ENCODE results near the gene SUPT6H. TPM values are rescaled to one million over a fixed set of nuclear protein-coding genes. Genes with fewer than 3 reads are reported as not detected.

The SUPT6H gene
- total RNA-seq = 10 to 100 TPM; 66.4 to 70.2 TPM

DNA sequence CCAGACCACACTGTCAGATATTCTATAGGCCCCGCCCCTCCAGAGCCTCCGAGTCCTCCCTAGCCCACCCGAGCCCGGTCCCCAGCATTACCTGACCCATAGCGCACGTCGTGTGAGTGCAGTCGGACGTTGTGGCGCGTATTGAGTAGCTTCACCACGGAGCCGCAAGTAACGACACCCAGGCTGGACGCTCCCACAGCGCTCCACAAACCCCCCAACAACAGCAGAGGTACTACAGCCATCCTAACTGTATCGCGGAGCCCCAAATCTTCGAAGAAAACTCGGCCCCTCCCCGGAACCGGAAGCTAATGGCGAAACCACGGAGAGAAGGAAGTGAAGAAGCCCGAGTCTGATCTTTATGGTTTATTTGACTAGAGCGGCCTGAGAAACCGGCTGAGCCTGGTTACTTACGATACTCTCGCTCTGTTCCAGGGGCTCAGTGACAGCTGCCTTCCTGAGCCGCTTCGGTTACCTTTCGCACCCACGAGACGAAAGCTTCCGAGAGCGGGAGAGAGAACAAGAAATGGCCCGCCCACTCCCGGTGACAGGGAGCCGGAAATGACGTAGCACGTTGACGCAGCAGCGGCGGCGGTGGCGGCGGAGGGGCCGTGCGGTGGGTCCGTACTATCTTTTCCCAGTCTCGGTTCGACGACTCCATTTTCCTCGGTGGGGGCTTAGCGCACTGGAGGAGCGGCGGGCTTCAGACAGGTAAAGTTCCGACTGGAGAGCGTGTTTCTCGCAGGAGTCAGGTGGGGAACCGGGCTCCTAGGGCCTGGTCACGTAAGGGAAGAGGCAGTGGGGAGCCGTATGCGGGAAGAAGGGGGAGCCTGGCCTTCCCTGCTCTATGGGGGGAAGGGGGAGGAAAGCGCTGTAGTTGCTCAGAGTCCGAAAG is at the start of gene SUPT6H, which contains the start of gene SDF2:
SUPT6H (plus strand) TSS at position 571 of the 892 bp plus-strand sequence. CDS start 11,197 bp downstream, outside the sequence.
SDF2 (minus strand) TSS at position 272 of the 892 bp plus-strand sequence; CDS start at position 242, 30 bp downstream.

DNA sequence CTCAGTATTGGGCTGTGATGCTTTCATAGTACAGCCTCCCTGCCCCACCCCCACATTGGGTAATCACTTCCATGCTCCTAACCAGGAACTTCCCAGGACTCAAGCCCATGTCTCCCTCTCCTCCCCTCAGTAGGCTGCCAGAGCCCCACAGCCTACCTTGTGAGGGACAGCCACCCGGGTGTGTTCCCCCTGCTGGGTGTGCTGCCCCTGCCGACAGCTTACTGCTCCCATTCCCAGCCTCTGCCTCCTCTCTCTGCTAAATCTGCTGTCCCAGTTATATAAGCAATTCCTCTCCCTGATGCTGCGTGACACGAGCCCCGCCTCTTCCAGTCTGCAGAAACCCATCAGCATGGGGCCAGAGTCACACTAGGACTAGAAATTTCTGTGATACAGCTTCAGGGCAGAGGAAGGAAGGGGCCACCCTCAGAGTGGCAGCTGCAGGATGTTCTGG is 48.0 kb upstream of the SUPT6H start, which contains the start of gene RSKR:
RSKR (minus strand) TSS at position 255 of the 451 bp plus-strand sequence; CDS start at position 231, 24 bp downstream.

DNA sequence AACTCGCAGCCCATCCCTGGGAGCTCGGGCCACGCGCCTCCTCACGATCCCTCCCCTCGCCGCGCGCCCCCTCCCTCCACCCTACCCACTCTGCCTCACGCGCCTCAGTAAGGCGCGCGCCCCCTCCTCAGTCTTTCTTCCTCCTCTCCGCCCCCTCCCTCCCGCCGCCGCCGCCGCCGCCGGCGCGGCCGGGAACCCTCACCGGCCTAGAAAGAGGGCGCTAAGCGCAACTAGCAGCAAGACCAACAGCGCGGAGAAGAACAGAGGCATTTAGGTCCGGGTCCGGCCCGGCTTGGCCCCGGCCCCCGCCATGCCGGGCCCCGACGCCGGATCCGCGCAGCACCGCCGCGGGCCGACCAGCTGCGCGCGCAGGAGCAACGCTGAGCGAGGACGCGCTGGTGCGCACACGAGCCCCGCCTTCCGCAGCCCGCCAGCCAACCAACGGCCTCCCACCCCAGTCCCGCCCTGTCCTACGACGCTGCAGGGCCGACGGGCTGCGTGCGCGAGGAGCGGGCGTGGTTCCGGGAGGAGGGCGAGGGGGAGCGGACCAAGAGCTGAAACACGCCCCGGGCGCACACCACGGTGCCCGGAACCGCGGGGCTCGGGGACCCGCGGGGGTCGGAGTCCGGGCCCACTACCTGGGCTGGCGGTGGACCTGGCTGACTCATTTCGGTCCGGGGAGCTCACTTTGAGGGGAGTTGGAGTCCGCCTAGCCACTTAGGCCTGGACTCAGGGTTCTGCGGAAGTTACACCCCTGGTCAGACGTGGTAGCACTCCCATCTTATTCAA is 17.0 kb upstream of the SUPT6H start, which contains the start of gene BLTP2:
BLTP2 (minus strand) TSS at position 372 of the 789 bp plus-strand sequence; CDS start at position 270, 102 bp downstream.

DNA sequence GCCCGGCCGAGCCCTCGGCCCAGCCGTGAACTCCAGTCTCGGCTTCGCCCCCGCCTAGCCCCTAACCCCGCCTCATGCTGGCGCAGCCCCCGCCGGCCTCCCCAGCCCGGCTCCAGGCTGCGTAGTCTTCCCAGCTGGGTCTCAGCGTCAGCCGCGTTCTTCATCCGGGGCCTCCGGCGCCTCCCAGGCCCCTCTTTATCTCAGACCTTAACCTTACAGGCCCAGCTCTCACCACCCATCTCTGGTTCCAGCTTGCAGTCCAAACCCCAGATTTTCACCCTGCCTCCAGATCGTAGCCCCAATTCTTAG is 49.7 kb downstream of the SUPT6H start, which contains the start of gene PROCA1:
PROCA1 (minus strand) TSS at position 166 of the 309 bp plus-strand sequence. CDS start 228 bp downstream, outside the sequence.

DNA sequence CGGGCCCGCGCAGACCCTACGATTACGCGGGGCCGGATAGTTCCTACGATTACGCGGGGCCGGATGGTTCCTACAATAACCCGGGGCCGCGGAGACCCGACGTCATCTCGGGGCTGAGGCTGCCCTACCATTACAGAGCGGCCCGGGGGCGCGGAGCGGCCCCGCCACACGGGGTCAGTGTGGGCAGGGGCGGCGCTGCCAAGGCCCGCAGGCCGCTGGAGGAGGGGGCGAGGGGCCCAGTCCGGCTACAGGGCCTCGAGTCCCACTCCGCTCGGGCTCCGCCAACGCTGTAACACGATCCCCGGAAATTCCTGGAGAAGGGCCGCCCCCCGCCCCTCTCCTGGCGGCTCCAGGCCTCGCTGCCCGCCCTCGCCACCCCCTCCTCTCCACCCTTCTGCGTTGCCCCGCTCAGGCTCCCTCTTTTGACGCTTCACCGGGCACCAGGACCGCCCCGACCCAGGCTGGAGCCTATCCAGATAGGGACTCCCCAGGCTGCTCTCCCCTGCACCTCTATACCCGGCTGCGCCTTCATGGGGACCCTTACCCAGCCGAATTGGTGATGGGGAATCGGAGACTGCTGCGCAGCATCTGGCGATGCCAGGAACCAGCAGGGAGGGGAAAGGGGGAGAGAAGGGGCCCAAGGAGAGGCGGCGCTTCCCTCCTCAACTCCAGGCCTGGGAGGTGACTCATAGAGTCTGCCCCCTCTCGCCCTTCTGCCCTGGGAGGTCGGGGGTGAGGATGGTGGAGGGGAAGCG is 55.8 kb downstream of the SUPT6H start, which contains the start of gene RAB34:
RAB34 (minus strand) TSS at position 291 of the 755 bp plus-strand sequence. CDS start 602 bp downstream, outside the sequence.

DNA sequence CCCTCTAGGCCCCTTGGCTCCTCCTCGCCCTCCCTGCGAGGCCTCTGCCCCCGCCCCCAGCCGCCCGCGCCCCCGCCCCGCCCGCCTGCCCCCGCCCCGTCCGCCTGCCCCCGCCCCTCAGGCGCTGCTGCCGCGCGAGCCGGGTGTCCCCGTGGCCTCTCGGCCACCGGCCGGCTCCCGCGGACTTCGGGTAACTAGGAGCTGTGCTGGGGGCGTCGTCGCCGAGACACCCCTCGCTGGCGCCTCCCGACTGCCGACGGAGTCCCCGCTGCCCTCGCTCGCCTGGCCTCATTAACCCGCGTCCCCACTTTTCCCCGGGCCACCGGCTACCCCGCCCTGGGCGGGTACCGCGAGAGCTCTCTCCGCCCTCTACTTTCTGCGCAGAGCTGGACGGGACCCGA is 64.2 kb downstream of the SUPT6H start, which contains the start of gene TLCD1:
TLCD1 (minus strand) TSS at position 8 of the 401 bp plus-strand sequence. CDS start 136 bp downstream, outside the sequence.

DNA sequence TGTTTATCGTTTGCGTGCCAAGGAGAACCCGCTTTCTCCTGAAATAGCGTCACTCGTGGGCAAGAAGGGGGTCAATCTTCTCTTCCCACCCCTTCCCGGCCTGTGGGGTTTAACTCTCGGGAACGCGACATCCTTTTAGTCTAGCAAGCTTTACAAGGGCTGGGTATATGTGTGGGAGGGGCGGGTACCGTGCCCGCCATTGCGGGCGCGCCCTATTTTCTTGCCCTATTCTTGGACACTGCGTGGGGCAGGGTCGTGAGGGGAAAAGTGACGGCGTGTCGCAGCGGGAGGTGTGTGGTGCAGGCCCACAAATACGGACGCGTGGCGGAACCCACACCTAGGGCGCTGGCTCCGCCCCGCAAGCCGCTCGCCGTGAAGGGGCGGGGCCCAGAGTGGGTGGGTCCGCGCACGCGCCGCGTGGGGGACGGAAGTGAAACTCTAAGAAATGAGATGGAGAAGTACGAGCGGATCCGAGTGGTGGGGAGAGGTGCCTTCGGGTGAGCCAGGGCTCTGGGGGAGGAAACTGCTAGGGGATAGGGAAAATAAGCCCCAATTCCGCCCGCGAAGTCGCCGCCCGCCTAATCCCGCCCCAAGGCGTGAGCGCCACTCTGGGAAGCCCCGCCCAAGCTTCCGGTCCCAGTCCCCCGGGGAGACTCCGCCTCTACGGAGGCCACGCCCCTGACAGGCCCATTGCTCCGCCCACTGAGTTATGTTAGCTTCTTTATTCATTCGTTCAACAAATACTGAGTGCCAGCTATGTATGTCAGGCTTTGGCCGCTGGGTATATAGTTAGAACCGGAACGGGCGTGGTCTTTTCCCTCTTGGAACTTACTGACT is 66.6 kb downstream of the SUPT6H start, which contains the start of gene NEK8:
NEK8 (plus strand) TSS at position 425 of the 837 bp plus-strand sequence; CDS start at position 451, 26 bp downstream.

DNA sequence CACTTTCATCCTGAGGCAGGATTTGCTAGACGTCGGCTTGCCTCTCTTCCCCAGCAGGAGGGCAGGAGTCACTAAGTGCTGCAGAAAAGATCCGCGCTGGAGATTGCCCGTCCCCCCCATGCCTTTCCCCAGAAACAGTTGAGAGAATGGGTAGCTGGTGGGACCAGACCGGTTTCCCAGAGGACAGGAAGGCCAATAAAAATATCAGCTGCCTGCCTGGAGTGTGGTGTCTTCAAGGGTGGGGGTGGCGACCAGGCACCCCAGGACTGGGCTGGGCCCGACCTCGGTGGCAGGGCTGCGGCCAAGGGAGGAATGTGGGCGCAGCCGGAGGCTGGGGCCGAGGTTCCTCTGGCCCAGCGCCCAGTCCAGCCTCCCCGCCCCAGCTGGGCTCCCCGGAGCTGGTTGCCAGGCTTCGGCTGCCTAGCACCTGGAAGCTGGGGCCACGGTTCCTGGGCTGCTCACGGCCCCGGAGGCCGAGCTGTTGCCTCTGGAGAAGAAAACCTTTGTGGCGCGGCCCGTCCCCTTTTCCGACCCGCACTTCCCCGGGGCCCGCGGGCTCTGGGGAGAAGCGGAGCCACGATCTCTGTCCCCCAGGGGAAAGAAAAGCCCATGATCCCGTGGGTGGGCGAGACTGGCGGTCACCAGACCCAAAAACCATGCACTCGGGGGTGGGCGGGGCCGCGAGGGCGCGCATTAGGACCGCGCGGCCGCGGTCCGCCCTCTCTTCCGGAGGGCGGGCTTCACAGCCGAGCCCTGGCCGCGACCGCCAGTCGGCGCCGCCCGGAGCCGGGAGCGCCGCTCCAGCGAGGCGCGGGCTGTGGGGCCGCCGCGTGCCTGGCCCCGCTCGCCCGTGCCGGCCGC is 81.5 kb downstream of the SUPT6H start, which contains the start of gene TRAF4:
TRAF4 (plus strand) TSS at position 769 of the 861 bp plus-strand sequence. CDS start 102 bp downstream, outside the sequence.

Other genes with a start within 250 kb of the SUPT6H start
- not detected for gene SLC13A2, start 188.6 kb upstream of the SUPT6H start, total RNA-seq
- gene FOXN1, start 155.9 kb upstream of the SUPT6H start, total RNA-seq = not detected
- gene UNC119, start 109.6 kb upstream of the SUPT6H start, total RNA-seq = 10 to 100 TPM; 54.4 to 54.5 TPM
- 10 to 100 TPM; 57.2 to 59.1 TPM for gene PIGS, start 90.7 kb upstream of the SUPT6H start, total RNA-seq
- 100 to 1,000 TPM; 147 to 148 TPM for gene ALDOC, start 85.3 kb upstream of the SUPT6H start, total RNA-seq
- 10 to 100 TPM; 92.3 to 93.3 TPM for gene SPAG5, start 63.2 kb upstream of the SUPT6H start, total RNA-seq
- gene RSKR, start 48.0 kb upstream of the SUPT6H start, total RNA-seq = 10 to 100 TPM; 18.3 to 19.2 TPM
- gene BLTP2, start 17.0 kb upstream of the SUPT6H start, total RNA-seq = 100 to 1,000 TPM; 115 to 126 TPM
- 10 to 100 TPM; 42.3 to 43.1 TPM for gene SDF2, start 299 bp upstream of the SUPT6H start, total RNA-seq
- gene PROCA1, start 49.7 kb downstream of the SUPT6H start, total RNA-seq = 1 to 10 TPM; 7.3 to 8.2 TPM
- gene RAB34, start 55.7 kb downstream of the SUPT6H start, total RNA-seq = 10 to 100 TPM in 1 of 2 experiments, 1 to 10 TPM in 1; 9.8 to 11.8 TPM
- gene RPL23A, start 57.8 kb downstream of the SUPT6H start, total RNA-seq = 1,000 to 10,000 TPM; 2,967 to 3,139 TPM
- 1 to 10 TPM; 1.3 to 2.2 TPM for gene TLCD1, start 64.0 kb downstream of the SUPT6H start, total RNA-seq
- 1 to 10 TPM; 7.1 to 7.4 TPM for gene NEK8, start 66.6 kb downstream of the SUPT6H start, total RNA-seq
- 10 to 100 TPM; 46.4 to 51.9 TPM for gene TRAF4, start 81.8 kb downstream of the SUPT6H start, total RNA-seq
- gene FAM222B, start 180.6 kb downstream of the SUPT6H start, total RNA-seq = 10 to 100 TPM; 16.8 to 18.7 TPM
- gene ERAL1, start 192.8 kb downstream of the SUPT6H start, total RNA-seq = 10 to 100 TPM; 32.4 to 38.9 TPM
- 100 to 1,000 TPM; 200 to 210 TPM for gene FLOT2, start 235.5 kb downstream of the SUPT6H start, total RNA-seq
- 10 to 100 TPM; 29.7 to 30.2 TPM for gene DHRS13, start 240.9 kb downstream of the SUPT6H start, total RNA-seq

Data from activated naive CD4-positive, alpha-beta T cell treated with anti-CD3 and anti-CD28 coated beads, Interleukin-2, amount 10 ng/mL, durations not matched to agents 5 hours and 36 hours (primary cell).